ENCODE data around the gene PHOX2B. TPM values are rescaled to one million over a fixed set of nuclear protein-coding genes. Genes with fewer than 3 reads are reported as not detected.

Gene PHOX2B
- total and polyA plus RNA-seq, 2 of the 13 experiments (the other 11 are each of a cell fraction or from before 2014, with no cell fraction given): not detected

- in situ Hi-C loops (cut with HindIII; ENCODE audit: extremely low pct_ligation_motif_present, low pct_unique_long_range_greater_than_20kb): no loop called here
- H3K79me2 ChIP-seq (ENCODE audit: insufficient read depth, low read length): no peaks in the 10 kb centered on the region
- no peaks in the 10 kb centered on the region for H3K9me3 ChIP-seq (ENCODE audit: low read length)
- 3% methylated on average over 6 of the region's 6 CpGs for WGBS (ENCODE audit: low lambda C conversion rate)
- no peaks in the 10 kb centered on the region for H3K27me3 ChIP-seq (ENCODE audit: control insufficient read depth in 1 of 2, insufficient read depth in 2 of 2, low read length in 2 of 2)
- no peak overlapping the region for H3K27ac ChIP-seq (ENCODE audit: extremely low read length, insufficient read depth, low read length)
- no TSS peak for BruUV-seq (replicated peaks)
- no peak overlapping the region for H3K4me3 ChIP-seq (replicated peaks in 1 of 3; ENCODE audit: insufficient read depth in 1 of 3, low read depth in 2 of 3, low read length in 3 of 3)
- no peak overlapping the region for H3K9ac ChIP-seq (ENCODE audit: insufficient read depth, low read depth, low read length)
- FAIRE-seq: no peak
- ATAC-seq: no peak
- intact Hi-C loops (cut with micrococcal nuclease; ENCODE audit: unreplicated experiment): no loop called here
- DNase-seq (ENCODE audit: low spot score): no peak
- H3K4me1 ChIP-seq (ENCODE audit: insufficient read depth, low read length): no peaks in the 10 kb centered on the region
- no peak overlapping the region for H2AFZ ChIP-seq (ENCODE audit: low read length)
- no peak overlapping the region for H3K4me2 ChIP-seq (ENCODE audit: low read depth, low read length)
- H3K36me3 ChIP-seq (replicated peaks in 1 of 2; ENCODE audit: control insufficient read depth in 1 of 2, insufficient read depth in 2 of 2, low read length in 2 of 2): no peaks in the 10 kb centered on the region
- H4K20me1 ChIP-seq (ENCODE audit: insufficient read depth, low read length): no peaks in the 10 kb centered on the region
- TF ChIP-seq MXD1 (CRISPR knock-in tag; IDR thresholded peaks at IDR 0.05): no peak
- TF ChIP-seq SRY (CRISPR knock-in tag; IDR thresholded peaks at IDR 0.05): no peak
- TF ChIP-seq DPF2 (CRISPR knock-in tag; IDR thresholded peaks at IDR 0.05; ENCODE audit: borderline replicate concordance, low read depth): no peak
- no peak for TF ChIP-seq ZNF160 (CRISPR knock-in tag; IDR thresholded peaks at IDR 0.05)
- TF ChIP-seq MAFF (IDR thresholded peaks at IDR 0.05; ENCODE audit: low read depth, low read length): no peak
- TF ChIP-seq ZNF275 (CRISPR knock-in tag; IDR thresholded peaks at IDR 0.05; ENCODE audit: borderline replicate concordance): no peak
- TF ChIP-seq ZNF3 (CRISPR knock-in tag; IDR thresholded peaks at IDR 0.05): no peak
- POLR2A ChIA-PET: no interaction called here
- CTCF ChIA-PET (ENCODE audit: low intra/inter-chr PET ratio, low total read pairs): no interaction called here
Observed at GRCh38 chr4:41714364-41715000, 34.0 kb downstream of the PHOX2B start.

GRCh38 chr4:41713768-41714167 lies 34.8 kb downstream of the PHOX2B start:
- no peak overlapping the region for H3K4me2 ChIP-seq (ENCODE audit: low read depth, low read length)
- BruUV-seq (replicated peaks): no TSS peak
- in situ Hi-C loops (cut with HindIII; ENCODE audit: extremely low pct_ligation_motif_present, low pct_unique_long_range_greater_than_20kb): no loop called here
- H3K4me1 ChIP-seq (ENCODE audit: insufficient read depth, low read length): no peaks in the 10 kb centered on the region
- 2% methylated on average over 1 of the region's 1 CpG for WGBS (ENCODE audit: low lambda C conversion rate)
- H3K9ac ChIP-seq (ENCODE audit: insufficient read depth, low read depth, low read length): no peak overlapping the region
- ChIA-PET POLR2A (no interaction called here), CTCF (ENCODE audit: low intra/inter-chr PET ratio, low total read pairs) (no interaction called here)
- no peak overlapping the region for H2AFZ ChIP-seq (ENCODE audit: low read length)
- ATAC-seq: no peak
- intact Hi-C loops (cut with micrococcal nuclease; ENCODE audit: unreplicated experiment): no loop called here
- no peaks in the 10 kb centered on the region for H3K36me3 ChIP-seq (replicated peaks in 1 of 2; ENCODE audit: control insufficient read depth in 1 of 2, insufficient read depth in 2 of 2, low read length in 2 of 2)
- H3K4me3 ChIP-seq (replicated peaks in 1 of 3; ENCODE audit: insufficient read depth in 1 of 3, low read depth in 2 of 3, low read length in 3 of 3): no peak overlapping the region
- no peak for DNase-seq (ENCODE audit: low spot score)
- H4K20me1 ChIP-seq (ENCODE audit: insufficient read depth, low read length): no peaks in the 10 kb centered on the region
- H3K27ac ChIP-seq (ENCODE audit: extremely low read length, insufficient read depth, low read length): no peak overlapping the region
- FAIRE-seq: no peak
- no peaks in the 10 kb centered on the region for H3K27me3 ChIP-seq (ENCODE audit: control insufficient read depth in 1 of 2, insufficient read depth in 2 of 2, low read length in 2 of 2)
- H3K79me2 ChIP-seq (ENCODE audit: insufficient read depth, low read length): no peaks in the 10 kb centered on the region
- H3K9me3 ChIP-seq (ENCODE audit: low read length): no peaks in the 10 kb centered on the region
- TF ChIP-seq ZMAT5 (CRISPR knock-in tag; IDR thresholded peaks at IDR 0.05; ENCODE audit: borderline replicate concordance, low read depth) (no peak), CEBPG (CRISPR knock-in tag; IDR thresholded peaks at IDR 0.05) (no peak), BRD4 (CRISPR knock-in tag; IDR thresholded peaks at IDR 0.05) (no peak)

All from HepG2 (cell line).